Activated T-cell treated with anti-CD3 and anti-CD28 coated beads for 24 hours (primary cell): ENCODE measurements around the gene USP6.
"Not testable (repeated sequence)": the region's sequence is repeated elsewhere in the genome, so short reads cannot be mapped to it uniquely, and the experiment has no call there.

ENCODE experiments used
- DNase-seq: peaks from one replicate; pipeline ENCODE4 v3.0.0-alpha.2; 2020; ENCODE audit warnings: low read depth

Gene USP6

DNA sequence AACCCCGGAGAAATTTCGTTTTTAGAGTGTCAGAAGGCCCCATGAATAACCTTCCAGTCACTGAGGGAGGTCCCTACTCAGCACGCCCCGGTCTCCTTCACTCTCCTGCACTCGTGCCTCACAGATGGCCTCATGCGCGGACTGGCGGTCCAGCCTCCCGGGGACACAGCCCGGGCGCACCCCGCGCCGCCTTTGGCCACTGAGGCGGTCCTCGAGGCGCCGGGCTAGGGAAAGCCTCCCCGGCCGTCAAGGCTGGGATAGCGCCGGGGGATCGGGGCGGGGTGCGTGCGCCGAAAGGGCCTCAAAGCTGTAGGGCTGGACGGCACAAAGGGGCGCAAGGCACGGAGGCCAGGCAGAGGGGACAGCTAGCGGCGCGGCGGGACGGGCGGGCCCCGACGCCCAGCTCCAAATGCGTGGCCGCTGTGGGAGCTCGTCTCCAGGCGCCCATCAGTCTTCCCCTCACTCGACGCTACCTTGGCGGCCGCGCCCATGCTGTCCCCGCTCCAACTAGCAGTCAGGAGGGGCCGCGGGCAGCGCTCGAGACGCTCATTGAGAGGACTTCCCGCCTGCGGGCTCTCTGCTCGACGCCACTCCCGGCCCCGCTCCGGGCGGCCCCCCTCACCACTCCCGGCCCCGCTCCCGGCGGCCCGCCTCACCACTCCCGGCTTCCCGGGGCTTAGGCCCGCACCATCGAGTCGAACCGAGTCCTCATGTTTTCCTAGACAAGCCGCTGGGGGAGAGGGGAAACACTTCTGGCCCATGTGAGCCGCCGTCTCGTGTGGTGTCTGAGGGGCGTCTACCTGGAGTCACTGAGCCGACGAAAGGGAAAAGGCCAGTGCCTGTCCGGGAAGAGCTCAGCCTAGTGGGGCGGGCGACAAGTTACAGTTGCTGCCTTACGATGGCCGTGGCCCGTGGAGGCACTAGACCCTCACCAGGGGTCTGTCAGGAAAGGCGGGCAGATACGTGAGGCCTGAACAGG is at the start of gene USP6:
Gene USP6 (plus strand): TSS at position 360 of the 979 bp plus-strand sequence. CDS start 14,336 bp downstream, outside the sequence.
- no peak for DNase-seq

DNA sequence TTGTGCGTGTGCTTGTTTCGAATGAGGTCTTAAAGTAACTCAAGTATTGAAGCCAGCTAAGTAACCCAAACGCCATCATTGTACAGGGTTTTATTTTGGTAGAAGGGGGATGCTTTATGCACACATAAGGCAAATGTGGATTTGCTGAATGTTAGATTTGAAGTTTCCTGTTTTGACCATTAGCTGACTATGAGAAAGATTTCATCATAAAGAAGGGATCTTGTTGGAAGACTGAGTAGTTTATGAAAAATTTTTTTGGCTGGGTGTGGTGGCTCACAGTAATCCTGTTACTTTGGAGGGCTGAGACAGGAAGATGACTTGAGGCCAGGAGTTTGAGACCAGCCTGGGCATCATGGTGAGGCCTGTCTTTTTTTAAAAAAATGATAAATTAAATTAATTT is 47.6 kb upstream of the USP6 start:
- DNase-seq: no peak

DNA sequence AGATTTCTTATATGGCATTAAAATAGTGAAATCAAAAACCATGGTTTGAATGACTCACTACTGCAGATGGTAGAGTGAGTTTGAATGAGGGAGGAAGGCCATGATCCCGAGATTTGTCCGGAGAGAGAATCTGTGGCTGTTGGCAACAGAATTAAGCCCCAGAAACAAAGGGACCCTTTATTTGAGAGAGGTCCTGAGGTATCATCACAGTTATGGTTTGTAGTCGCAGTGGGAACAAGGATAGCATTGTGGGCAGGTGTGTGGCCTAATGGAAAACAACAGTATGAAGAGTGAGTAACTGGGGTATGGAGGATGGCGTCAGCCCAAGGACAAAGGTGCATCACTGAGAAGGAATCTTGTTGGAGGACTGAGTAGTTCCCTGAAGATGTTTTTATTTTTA is 46.1 kb upstream of the USP6 start:
- no peak for DNase-seq

DNA sequence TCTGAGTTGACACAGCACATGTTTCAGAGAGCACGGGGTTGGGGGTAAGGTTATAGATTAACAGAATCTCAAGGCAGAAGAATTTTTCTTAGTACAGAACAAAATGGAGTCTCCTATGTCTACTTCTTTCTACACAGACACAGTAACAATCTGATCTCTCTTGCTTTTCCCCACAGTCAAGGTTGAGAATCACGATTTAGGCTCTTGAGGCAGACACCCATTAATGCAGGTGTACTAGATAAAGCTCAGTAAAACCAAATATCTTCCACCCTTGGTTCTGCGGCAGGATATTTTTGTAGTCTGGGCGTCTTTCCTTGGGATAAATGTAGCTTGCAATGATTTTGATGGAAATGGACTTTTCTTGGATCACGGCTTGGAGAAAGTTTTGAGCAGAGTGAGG is 40.4 kb upstream of the USP6 start:
- not testable (repeated sequence) for DNase-seq

DNA sequence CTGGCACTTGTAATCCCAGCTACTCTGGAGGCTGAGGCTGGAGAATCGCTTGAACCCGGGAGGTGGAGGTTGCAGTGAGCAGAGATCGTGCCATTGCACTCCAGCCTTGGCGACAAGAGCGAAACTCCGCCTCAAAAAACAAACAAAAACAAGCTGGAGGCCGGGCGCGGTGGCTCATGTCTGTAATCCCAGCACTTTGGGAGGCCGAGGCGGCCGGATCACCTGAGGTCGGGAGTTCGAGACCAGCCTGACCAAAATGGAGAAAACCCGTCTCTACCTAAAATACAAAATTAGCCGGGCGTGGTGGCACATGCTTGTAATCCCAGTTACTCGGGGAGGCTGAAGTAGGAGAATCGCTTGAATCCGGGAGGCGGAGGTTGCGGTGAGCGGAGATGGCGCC is 38.6 kb upstream of the USP6 start:
- DNase-seq: not testable (repeated sequence)

DNA sequence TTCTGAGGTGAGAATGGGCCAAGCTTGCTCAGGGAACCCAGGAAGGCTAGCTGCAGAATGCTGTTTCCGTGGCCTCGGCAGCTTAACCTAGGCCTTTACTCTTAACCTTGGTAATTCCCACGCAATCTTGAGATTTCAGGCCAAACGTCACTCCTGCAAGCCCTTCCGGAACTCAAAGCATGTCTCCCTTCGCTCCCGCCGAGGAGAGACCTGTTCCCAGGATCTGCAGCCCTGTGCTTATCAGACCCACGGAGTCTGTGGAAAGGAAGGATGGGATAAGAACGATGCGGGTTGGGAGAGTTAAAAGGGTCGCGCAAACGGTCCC is 38.1 kb upstream of the USP6 start:
- DNase-seq: no peak

DNA sequence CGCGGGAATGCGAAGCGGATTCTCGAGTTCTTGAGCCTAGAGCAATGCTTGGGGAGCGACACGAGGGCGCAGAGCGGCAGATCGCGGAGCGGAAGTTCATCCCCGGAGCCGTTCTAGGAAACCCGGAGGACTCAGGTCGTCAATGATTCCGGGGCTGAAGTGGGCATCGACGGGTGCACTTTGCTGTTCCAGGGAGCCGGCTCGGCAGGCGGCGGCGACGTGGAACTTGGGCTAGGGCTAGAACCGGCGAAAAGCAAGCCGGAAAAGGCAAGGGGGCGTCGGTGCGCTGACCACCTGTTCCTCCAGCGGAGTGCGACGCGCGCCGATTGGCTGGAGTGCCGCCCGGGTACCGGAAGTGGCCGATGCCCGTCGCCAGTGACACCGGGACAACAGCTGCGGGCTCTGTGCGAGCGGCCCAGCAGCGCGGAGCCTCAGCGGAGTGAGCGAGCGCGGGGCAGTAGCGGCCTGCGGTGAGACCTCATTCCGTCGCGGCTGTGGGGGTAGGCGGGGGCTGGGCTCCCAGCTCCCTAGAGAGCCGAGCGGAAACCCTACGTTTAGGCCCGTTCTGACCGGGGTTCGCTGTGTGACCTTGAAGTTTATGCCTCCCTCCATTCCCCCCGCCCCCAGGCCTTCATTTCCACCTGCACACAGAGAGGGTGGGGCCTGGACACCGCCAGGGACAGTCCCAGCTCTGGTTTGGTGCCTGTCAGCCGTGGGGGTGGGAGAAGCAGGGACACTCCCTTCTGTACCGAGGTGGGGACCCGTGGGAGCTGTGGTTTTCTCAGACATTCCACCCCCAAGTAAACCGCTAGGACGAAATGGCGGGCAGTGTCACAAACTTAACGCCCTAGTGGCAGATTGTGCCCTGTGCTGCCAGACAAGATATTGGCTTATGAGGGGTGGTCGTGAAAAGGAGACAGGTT is 37.5 kb upstream of the USP6 start, which contains the start of gene ZFP3:
Gene ZFP3 (plus strand): TSS at position 362 of the 923 bp plus-strand sequence. CDS start 13,038 bp downstream, outside the sequence.
- DNase-seq: peak; percentile 72

DNA sequence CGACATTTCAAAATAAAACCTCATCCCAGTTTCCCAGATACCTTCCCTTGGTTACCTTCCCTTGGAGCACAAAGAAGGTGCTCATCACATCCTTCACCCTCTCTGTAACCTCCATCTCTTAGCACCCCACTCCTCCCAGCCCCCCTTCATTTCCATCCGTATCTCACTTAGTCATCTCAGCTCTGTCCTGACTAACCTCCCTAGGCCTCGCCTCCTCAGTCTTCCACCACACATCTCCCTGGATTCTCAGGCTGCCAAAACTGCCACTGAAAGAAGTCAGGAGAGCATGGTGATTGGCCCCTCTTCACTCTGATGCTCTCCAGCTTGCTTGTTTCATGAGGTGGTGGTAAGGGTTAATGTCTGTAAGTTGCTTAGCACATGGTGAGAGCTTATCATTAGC is 35.2 kb upstream of the USP6 start:
- DNase-seq: no peak

DNA sequence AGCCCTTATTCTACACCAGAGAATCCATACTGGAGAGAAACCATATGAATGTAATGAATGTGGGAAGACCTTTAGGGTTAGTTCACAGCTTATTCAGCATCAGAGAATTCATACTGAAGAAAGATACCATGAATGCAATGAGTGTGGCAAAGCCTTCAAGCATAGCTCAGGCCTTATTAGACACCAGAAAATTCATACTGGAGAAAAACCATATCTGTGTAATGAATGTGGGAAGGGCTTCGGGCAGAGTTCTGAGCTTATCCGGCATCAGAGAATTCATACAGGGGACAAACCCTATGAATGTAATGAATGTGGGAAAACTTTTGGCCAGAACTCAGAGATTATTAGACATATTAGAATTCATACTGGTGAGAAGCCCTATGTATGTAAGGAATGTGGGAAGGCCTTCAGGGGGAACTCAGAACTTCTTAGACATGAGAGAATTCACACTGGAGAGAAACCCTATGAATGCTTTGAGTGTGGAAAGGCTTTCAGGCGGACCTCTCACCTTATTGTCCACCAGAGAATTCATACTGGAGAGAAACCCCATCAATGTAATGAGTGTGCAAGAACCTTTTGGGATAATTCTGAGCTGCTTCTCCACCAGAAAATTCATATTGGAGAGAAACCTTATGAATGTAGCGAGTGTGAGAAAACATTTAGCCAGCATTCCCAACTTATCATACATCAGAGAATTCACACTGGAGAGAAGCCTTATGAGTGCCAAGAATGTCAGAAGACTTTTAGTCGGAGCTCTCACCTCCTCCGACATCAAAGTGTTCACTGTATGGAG is 23.4 kb upstream of the USP6 start:
- no peak for DNase-seq

DNA sequence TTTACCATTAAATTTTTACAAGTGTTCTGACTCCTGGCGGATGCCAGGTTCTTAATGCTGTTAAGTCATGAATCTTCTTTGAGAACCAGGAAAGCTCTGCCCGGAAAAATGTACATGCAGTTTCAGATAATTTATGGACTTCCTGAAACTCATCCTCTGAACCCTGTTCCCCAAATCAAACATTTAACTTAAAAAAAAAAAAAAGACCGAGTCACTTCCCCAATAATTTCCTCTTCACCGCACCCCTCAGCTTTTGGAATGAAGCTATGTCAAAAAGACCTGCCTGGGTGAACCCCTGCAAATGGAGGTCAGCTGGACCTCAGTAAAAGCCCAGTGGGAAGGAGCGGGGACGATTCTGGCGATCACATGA is 19.1 kb upstream of the USP6 start:
- no peak for DNase-seq

DNA sequence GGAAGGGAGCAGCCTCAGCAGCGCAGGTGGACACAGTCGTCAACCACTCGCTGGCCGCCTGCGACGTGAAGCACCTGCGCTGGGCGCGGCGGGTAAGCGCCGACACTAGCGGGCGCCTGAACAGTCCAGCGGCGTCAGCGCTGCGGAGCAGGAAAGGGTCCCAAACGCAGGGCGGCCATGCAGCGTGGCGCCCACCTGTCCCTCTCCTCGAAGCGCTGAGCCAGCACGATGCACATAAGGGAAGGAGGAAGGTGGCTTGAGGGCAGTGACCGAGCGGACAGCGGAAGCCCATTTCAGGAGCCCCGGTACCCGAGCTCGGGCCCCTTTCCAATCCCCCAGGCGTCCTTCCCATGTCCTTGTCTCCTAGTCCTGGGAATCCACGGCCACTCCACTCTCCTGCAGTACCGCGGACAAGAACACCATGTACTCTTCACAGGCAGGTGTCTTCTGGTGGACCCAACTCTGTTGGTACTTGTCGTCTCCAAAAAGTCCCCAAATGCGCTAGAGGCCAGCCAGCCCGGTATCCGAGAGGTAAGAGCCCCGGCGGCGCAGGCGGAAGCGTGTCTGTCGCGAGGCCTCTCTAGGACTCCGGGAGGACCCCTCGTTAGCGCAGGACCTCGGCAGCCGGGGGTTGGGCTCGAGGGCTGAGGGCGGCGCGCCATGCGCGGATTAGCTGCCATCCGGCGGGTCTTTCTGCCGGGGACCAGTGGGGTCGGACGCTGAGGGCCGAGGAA is 18.6 kb upstream of the USP6 start:
- no peak for DNase-seq

DNA sequence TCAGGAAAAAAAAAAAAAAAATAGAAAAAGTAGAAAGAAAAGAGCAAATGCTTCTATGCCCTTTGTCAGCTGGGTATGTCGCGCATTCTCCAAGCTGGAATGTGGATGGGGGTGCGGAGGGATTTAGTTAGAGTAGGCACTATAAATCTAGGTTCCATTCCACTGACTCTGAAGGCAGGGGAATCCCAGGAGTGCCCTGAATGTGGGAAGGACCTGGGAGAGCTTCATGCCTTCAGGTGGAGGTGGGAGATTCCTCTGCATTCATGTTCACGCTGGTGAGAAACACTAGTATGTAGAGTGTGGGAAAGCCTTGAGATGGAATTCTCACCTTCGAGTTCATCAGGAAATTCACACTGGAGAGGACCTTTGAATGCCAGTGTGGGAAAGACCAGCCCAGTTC is 16.6 kb upstream of the USP6 start:
- no peak for DNase-seq

DNA sequence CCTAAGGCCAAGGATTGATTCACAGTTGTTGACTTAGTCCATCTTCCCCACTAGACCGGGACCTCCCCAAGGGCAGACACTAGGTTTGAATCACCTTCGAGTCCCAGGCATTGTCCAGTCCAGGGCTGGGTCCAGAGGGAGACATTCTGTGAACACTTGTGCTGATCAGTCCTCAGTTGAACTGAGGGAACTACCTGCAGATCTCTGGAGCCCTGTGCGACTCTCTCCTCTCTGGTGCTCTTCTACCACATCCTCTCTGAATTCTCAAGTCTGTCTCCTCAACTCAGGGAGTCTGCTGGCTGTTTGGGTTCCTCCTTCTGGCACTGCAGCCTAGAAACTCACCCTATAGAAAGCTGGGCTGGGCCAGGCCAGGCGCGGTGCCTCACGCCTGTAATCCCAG is 15.0 kb upstream of the USP6 start:
- DNase-seq: no peak

DNA sequence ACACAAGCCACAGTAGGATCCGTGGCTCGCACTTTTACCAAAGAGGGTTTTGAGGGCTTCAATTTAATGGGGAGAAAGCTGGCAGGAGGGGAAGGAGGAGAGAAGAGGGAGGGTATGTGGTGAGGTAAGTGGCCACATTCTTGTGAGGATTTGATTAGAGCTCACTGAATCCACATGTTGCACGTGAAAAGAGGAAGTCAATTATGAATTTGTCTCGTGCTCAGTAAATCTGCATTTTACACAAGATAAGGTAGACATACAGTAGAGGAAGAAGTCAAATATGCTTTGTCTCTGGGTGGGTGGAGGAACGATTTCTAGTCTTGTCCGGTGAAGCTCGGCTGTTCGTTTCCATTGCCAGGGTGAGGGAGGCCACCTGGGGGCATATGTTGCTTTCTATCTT is 5.0 kb upstream of the USP6 start:
- no peak for DNase-seq

DNA sequence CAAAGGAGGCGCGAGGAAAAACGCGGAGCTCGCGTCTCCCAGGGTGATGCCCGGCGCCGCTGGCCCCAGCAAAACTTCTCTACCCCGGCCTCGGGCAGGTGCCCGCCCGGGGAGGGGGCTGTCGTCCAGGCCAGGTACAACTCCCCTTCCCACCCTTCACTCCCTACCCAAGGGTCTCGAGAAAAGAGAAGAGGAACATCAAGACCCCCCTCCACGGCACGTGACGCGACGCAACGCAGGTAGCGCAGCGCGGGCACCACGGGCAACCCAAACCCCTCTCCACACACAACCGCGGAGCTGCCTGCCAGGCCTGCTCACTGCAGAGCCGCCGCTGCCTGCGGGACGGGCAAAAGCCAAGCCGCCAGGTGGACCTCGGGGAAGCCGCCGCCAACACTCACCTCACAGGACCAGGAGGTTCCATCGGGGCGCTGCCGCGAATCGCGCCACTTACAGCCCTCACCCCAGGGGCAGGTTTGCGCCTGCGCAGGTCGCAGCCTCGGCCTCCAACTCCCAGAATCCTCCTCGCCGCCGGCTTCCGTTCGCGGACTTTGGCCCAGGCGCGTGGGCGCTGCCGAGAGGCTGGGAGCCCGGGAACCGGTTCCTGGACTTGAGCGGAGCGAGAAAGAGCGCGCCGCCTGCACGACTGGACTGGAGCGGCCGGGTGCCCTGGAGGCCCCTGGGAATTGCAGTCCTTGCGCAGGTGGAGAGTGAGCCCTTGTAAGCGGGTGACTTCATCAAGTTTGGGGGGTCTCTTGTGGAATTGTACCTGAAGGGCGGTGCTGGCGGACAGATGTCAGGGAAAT is 4.2 kb upstream of the USP6 start, which contains the start of gene ZNF232:
Gene ZNF232 (minus strand): TSS at position 477 of the 803 bp plus-strand sequence. CDS start 56 bp downstream, at position 421.
- peak; percentile 87 for DNase-seq

DNA sequence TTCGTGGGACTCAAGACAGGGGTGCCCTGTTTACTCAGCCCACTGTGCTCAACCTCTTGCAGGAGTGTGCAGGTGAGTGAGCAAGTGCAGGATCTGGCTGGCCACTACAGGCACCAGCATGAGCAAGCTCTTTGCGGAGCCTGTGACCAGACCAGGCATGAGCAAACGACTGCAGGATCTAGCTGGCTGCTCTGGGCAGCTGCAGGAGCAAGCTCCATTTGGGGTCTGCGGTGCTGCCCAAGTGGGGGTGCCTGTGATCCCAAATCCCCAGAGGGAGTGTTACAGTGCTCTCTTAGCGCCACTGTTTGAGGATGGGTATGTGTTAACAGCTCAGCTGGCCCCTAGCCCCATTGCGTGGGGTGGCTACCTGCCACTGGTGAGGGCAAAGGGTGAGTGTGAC is 2.4 kb downstream of the USP6 start:
- DNase-seq: no peak

DNA sequence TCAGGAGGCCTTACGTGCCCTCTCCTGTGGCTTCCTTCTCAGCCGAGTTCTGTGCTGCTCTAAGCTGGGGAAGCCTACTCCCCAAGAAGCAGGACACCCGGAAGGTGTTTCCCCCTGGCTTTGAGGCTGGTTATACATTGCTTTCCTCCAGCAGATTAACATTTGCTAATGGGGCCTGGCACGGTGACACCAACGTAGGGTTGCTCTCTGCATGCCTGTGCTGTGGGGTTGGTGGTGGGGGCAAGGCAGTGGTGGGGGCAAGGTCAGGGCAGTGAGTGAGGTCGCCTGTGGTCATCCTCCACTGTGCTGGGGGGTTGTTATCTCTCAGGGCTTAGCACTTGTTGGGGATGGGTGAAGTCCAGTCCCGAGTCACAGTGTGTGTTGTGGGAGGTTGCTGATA is 4.2 kb downstream of the USP6 start:
- no peak for DNase-seq

DNA sequence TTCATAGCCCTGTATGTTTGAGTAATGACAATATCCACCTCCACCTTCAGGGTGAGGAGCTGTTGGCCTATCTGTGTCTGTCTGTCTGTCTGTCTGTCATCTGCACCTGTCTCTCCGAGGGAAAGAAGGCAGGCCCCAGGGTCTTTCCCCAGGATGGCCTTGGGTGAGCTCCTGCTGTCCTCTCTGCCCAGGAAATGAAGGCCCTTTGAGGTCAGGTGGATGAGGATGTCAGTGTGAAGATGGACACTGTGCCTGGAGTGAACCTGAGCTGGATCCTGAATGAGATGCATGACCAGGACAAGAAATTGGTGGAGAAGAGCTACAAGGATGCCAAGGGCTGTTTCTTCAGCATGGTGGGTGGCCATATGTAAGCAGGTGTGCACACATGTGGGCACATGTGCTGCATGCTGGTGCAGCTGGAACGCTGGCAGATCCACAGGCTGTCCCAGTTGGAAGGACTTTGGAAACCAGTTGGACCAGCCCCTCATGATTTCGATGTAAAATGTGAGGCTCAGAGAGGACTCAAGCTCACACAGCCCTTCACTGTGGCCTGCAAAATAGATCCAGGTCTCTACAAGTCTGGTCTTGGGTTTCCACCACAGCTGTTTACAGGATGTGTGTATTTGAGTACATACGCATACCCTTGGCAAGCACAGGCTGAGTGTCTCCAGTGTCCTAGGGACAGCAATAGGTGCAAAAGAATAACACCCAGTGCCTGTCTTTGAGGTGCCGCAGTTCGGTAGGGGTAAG is 4.8 kb downstream of the USP6 start:
- DNase-seq: not testable (repeated sequence)

DNA sequence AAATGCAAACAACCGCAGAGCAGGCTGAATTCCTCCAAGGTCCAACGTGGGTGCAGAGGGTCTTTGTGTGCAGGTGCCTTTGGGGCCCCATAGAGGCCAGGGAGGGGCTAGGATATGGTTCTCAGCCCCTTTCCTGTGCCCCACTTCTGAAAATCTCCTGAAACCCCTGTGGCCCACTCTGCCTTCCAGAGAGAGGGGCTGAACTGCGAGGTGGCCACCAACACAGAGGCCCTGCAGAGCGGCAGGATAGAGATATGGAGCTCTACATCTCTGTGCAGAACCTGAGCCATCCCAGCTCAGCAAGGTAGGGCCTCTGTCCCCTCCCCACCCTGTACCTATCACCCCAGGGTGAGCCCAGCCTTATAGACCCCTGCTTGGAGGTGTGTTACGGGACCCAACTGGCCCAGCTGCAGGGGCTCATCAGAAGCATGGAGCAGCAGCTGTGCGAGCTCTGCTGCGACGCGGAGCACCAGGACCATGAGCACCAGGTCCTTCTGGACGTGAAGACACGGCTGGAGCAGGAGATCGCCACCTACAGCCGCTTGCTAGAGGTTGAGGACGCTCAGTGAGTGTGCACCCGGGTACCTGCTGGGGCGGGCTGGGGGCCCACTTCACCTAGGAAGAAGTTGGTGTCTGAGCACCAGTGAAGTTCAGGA is 5.5 kb downstream of the USP6 start:
- DNase-seq: no peak
